GM19463 (cell line): ENCODE results near the gene NECAB3.

ENCODE experiments used
- ATAC-seq: cut with Tn5 transposase; IDR thresholded peaks from one replicate; pipeline ENCODE4 v1.9.1; 2021; ENCODE audit warnings: mild to moderate bottlenecking, moderate library complexity; ENCODE audit not compliant: unreplicated experiment

Gene NECAB3

GRCh38 chr20:33664762-33665144 is 9.5 kb downstream of the NECAB3 start:
- no peak for ATAC-seq

GRCh38 chr20:33664085-33664761 is 10.0 kb downstream of the NECAB3 start:
- ATAC-seq: no peak

DNA sequence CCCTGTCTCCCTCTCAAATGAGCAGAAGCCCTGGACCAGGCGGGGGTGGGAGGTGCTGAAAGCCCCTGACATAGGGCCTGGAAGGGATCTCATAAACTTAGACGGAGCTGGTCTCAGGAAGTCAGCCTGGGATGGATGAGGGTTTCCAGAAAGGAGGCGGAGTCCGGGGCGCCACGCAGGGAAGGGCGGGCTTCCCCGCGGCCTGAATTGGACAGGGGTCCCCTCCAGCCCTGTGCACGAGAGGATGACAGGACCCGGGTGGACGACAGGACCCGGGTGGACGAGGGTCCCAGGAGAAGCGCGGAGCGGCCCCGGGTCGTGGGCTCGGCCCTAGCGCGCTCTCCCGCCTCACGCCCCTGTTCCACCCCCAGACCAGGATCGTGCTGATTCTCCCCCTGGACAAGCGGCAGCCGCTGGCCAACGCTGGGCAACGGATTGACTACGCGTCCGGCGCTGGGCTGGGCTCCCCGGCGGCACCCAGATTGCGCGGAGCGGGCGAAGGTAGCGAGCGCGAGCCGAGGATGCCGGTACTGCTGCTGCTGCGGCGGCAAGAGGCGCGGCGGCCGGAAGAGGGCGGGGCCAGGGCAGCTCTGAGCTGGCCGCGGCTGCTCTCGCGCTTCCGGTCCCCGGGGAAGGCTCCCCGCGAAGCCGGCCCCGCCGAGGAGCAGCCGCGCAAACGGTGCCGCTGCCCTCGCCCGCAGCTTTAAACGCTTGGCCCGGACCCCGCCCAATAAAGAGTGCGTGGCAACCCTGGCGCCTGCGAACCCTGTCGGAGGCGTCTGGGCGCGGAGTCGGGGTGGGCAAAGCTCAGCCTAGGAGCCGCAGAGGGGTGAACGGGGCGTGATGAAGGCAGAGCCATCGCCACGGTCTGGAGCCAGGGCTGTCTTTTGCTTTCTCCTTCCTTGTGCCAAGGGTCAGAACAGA is 10.8 kb downstream of the NECAB3 start:
- ATAC-seq: peak; percentile 49

DNA sequence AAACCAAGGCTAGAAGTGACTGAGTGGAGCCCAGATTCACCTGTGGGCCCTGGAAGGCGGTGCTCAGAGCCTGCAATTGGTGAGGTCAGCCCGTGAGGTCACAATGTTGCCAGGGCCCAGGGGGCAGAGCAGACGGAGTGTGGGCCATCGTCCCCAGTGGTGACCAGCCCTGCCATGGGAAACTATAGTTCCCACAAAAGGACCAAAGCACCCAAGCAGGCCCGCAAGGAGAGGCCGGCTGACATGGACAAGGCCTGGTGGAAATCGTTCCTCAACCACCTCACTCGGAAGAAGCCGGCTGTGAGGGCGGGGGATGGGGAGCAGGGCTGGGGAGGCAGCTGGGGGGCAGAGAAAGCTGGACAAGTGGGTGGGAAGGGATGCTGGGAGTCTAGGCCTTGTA is 12.1 kb downstream of the NECAB3 start, which contains the start of gene C20orf144:
Gene C20orf144 (plus strand): TSS at position 156 of the 400 bp plus-strand sequence. CDS start 19 bp downstream, at position 175.
- no peak for ATAC-seq

- no peak for ATAC-seq
These were observed 13.6 kb downstream of the NECAB3 start for GRCh38 chr20:33660685-33661058.

GRCh38 chr20:33660035-33660684 is 14.1 kb downstream of the NECAB3 start:
- no peak for ATAC-seq

DNA sequence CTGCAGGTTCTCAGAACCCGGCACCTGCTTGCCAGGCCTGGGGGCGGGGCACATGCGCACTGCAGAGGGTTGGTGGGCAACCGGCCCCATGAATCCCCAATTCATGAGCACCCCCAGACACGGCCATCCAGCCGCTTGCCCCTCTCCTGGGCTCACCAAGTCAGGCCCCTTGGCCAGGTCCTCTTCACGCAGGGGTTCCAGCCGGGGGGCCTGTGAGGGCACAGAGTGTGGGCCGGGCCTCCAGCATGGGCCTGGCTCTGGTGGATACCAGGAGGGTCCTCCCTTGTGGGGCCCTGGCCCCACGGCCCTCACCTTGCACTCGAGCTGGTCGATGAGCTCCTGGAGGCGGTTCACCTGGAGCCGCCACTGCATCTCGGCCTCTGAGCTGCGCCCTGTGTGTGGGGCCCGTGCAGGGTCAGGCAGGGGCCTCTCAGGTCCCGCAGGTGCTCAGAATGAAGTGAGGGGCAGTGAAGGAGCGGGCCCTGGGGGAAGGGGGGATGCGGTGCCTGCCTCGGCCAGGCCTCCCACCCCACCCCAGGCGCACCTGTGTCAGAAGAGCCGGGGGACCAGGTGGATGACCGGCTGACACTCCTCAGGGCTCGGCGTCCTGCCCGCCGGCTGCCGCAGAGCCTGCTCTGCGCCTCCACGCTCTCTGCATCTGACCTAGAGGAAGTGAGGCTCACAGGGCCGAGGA is 14.7 kb downstream of the NECAB3 start:
- ATAC-seq: no peak

DNA sequence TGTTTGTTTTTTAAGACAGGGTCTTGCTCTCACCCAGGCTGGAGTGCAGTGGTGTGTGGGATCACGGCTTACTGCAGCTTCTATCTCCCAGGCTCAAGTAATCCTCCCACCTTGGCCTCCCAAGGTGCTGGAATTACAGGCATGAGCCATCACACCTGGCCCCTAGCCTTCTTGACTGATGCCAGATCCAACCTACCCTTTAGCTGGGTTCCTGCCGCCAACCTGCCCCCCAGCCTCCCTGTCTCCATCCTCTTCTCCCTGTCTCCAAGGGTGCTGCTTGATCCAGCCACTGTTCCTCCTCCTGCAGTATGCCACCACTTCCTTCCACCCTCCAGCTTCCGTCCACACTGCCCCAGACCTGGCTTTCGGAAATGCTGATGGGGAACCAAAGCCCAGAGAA is 15.3 kb downstream of the NECAB3 start:
- ATAC-seq: no peak

DNA sequence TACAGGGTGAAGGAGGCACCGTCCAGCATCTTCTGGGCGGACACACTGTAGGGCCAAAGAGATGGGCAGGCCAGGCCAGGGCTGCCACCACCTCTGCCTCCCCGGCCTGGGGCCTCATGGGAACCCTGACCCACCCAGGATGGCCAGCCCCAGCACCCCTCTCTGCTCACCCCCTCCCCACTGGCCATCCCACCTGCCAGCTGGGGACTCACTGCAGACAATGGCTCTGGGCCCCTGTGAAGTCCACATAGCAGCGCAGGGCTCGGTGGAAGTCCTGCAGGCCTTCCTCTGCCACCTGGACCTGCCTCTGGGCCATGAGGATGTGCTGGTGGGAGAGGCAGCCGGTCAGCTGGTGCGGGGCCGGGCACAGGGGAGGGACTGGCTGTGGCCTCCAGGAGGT is 15.7 kb downstream of the NECAB3 start:
- no peak for ATAC-seq

GRCh38 chr20:33657704-33658095 is 16.5 kb downstream of the NECAB3 start:
- no peak for ATAC-seq

DNA sequence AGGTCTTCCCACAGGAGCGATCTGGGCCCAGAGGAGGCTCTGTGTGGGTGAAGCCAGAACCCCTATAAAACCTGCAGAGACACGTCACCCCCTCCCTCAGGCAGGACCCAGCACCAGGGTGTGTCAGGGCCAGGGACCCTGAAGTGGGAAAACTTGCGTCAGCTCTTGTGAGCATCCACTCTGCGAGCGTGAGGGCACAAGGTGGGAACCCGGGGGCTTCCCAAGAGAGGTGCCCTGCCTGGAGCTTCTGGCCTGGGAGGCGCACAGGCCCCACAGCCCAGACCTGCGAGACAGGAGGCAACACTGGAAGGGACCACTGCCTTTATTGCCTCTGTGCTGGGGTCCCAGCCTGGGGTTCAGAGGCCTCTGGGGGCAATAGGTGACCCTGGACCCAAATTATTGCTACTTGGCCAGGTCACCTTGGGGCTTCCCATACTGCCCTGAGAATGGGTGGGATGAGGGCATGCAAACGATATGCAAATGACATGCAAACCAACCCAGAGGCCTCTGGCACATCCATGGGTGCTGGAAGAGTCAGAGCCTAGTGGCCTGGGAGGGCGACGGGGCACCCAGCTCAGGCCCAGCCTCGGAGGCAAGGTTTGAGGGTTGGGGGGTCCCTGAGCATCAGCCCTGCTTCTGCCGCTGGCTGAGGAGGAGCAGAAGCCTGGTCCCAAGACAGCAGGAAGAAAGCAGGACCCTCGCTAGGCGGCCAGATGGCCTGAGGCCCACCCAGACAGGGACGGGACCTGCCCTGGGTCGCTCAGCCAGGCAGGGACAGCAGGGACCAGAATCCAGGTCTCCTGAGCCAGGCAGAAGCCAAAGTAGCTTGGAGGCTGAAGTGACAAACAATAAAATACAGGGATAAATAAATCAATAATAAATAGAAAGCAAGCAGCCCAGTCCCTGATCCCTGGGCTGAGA is 17.2 kb downstream of the NECAB3 start:
- no peak for ATAC-seq

GRCh38 chr20:33656010-33656782 is 18.0 kb downstream of the NECAB3 start:
- no peak for ATAC-seq

GRCh38 chr20:33655164-33655563 is 19.1 kb downstream of the NECAB3 start:
- ATAC-seq: no peak

GRCh38 chr20:33654680-33655161 is 19.5 kb downstream of the NECAB3 start:
- no peak for ATAC-seq

DNA sequence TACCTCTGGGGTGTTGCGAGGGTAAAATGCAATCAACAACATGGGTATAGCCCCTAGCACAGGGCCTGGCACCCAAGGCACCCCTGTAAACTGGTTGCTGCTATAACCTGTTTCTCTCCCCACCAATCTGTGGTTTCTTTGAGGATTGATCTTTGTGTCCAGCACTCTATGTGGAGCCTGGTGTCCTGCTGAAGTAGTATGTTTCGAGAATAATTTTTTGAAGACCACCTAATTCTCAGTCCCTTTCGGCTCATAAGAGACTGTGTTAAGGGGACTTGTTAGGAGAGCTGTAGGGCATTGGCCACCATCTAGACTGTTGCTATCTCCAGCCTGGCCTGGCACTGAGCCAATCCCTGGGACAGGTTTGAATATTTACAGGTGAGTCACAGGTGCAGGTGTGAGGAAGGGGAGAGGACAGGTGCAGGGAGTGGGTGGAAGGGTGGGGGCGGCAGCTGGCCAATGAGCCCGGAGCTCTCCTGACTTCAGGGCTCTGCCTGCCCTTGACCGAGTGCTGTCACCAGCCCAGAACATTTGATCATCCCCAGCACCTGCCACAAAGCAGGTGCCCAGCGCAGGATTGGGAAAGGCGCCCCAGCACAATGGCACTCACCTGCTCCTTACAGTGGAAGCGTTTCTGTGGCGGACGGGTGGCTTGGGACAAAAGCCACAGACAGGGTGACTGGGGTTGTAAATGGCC is 20.2 kb downstream of the NECAB3 start:
- ATAC-seq: no peak

GRCh38 chr20:33653218-33653899 is 20.9 kb downstream of the NECAB3 start:
- ATAC-seq: no peak

GRCh38 chr20:33651562-33652048 is 22.6 kb downstream of the NECAB3 start:
- ATAC-seq: no peak
